Nephron progenitor cell (in vitro differentiated cells): Measurements from ENCODE around the gene CSMD2.
A peak's percentile ranks its signal among the peaks of the same experiment; 100 is the strongest.

Source experiments
- DNase-seq: peaks from one replicate; pipeline ENCODE4 v3.0.0; 2021
- H3K27ac Mint-ChIP-seq: 2 replicates; pipeline ENCODE4 v1.8.0; 2021; ENCODE audit warnings: mild to moderate bottlenecking, moderate library complexity, mixed read lengths
- H3K27me3 Mint-ChIP-seq: 2 replicates; pipeline ENCODE4 v1.8.0; 2021; ENCODE audit warnings: mild to moderate bottlenecking, low read depth, mixed read lengths; ENCODE audit not compliant: poor library complexity
- H3K36me3 Mint-ChIP-seq: 2 replicates; pipeline ENCODE4 v1.8.0; 2021; ENCODE audit warnings: low read depth, mixed read lengths
- H3K4me1 Mint-ChIP-seq: 2 replicates; pipeline ENCODE4 v1.8.0; 2021; ENCODE audit warnings: mixed read lengths
- H3K4me3 Mint-ChIP-seq: 2 replicates; pipeline ENCODE4 v1.8.0; 2021; ENCODE audit warnings: mild to moderate bottlenecking, moderate library complexity, mixed read lengths
- H3K9me3 Mint-ChIP-seq: 2 replicates; pipeline ENCODE4 v1.8.0; 2021; ENCODE audit warnings: mild to moderate bottlenecking, moderate library complexity, mixed read lengths
- CTCF ChIP-seq: fragments of 200-600 bp; sonication (generic); IDR thresholded peaks from 2 replicates; pipeline ENCODE4 v1.5.0; 2021; ENCODE audit warnings: antibody characterized with exemption

CSMD2 gene

GRCh38 chr1:33488624-33489023, 676.4 kb downstream of the CSMD2 start:
- Mint-ChIP-seq H3K27ac (no peak overlapping the region), H3K4me1 (no peaks in the 10 kb centered on the region), H3K9me3 (peaks cover 55% of the 10 kb centered on the region), H3K4me3 (no peak overlapping the region), H3K27me3 (no peaks in the 10 kb centered on the region), H3K36me3 (peaks cover 97% of the 10 kb centered on the region)
- no peak for TF ChIP-seq CTCF
- DNase-seq: no peak

- Mint-ChIP-seq H3K27ac (no peak overlapping the region), H3K4me3 (no peak overlapping the region), H3K4me1 (no peaks in the 10 kb centered on the region), H3K27me3 (no peaks in the 10 kb centered on the region), H3K36me3 (peaks cover 80% of the 10 kb centered on the region), H3K9me3 (peaks cover 29% of the 10 kb centered on the region)
- no peak for TF ChIP-seq CTCF
- no peak for DNase-seq
Observed at GRCh38 chr1:33482412-33482811, 682.6 kb downstream of the CSMD2 start.

- peaks cover 11% of the 10 kb centered on the region for H3K4me1 Mint-ChIP-seq
- no peak for DNase-seq
- H3K27me3 Mint-ChIP-seq: no peaks in the 10 kb centered on the region
- H3K9me3 Mint-ChIP-seq: no peaks in the 10 kb centered on the region
- H3K36me3 Mint-ChIP-seq: peaks cover 34% of the 10 kb centered on the region
- no peak for TF ChIP-seq CTCF
- H3K27ac Mint-ChIP-seq: no peak overlapping the region
- no peak overlapping the region for H3K4me3 Mint-ChIP-seq
Observed at GRCh38 chr1:33477451-33477850, 687.6 kb downstream of the CSMD2 start.

- H3K4me3 Mint-ChIP-seq: peak overlapping the region; percentile 90
- no peaks in the 10 kb centered on the region for H3K27me3 Mint-ChIP-seq
- peaks cover 16% of the 10 kb centered on the region for H3K36me3 Mint-ChIP-seq
- no peak for DNase-seq
- TF ChIP-seq CTCF: no peak
- no peaks in the 10 kb centered on the region for H3K9me3 Mint-ChIP-seq
- no peak overlapping the region for H3K27ac Mint-ChIP-seq
- peaks cover 37% of the 10 kb centered on the region for H3K4me1 Mint-ChIP-seq
Observed at GRCh38 chr1:33473900-33474299, 691.1 kb downstream of the CSMD2 start.

- TF ChIP-seq CTCF: no peak
- H3K27me3 Mint-ChIP-seq: peaks cover 3% of the 10 kb centered on the region
- H3K36me3 Mint-ChIP-seq: peaks cover 3% of the 10 kb centered on the region
- H3K27ac Mint-ChIP-seq: no peak within 1 kb of the TSS
- H3K9me3 Mint-ChIP-seq: no peaks in the 10 kb centered on the region
- peak; percentile 96 for DNase-seq
- H3K4me1 Mint-ChIP-seq: peaks cover 41% of the 10 kb centered on the region
- peak within 1 kb of the TSS; percentile 90 for H3K4me3 Mint-ChIP-seq
Observed at GRCh38 chr1:33472269-33472980, 692.6 kb downstream of the CSMD2 start, which contains the start of gene ZSCAN20. Gene ZSCAN20 (plus strand): TSS chr1:33472645. CDS start chr1:33479289, 6,644 bp downstream.

GRCh38 chr1:33471416-33471815, 693.6 kb downstream of the CSMD2 start:
- Mint-ChIP-seq H3K36me3 (no peaks in the 10 kb centered on the region), H3K9me3 (no peaks in the 10 kb centered on the region), H3K27me3 (peaks cover 3% of the 10 kb centered on the region), H3K4me3 (no peak overlapping the region), H3K4me1 (peaks cover 41% of the 10 kb centered on the region), H3K27ac (no peak overlapping the region)
- TF ChIP-seq CTCF: no peak
- DNase-seq: no peak
